ENCODE results near the gene OR5K2.

Gene OR5K2

GRCh38 chr3:98497381-98497780 lies at the start of gene OR5K2:
Gene OR5K2, plus strand, starts transcription at chr3:98497681. Its CDS starts 0 bp downstream, at chr3:98497681.
- no peak for ATAC-seq
- no peaks in the 10 kb centered on the region for H3K4me1 Mint-ChIP-seq

GRCh38 chr3:98449606-98450193 lies 47.8 kb upstream of the OR5K2 start:
- no peak for ATAC-seq
- Mint-ChIP-seq H3K9me3 (peaks cover 2% of the 10 kb centered on the region), H3K4me1 (peaks cover 13% of the 10 kb centered on the region), H3K4me3 (no peak overlapping the region), H3K27me3 (no peaks in the 10 kb centered on the region), H3K36me3 (no peaks in the 10 kb centered on the region), H3K27ac (no peak overlapping the region)

More at GRCh38 chr3:98497381-98497780, at the start of gene OR5K2:
- H3K36me3 Mint-ChIP-seq = peaks cover 10% of the 10 kb centered on the region
- H3K4me3 Mint-ChIP-seq = no peak within 1 kb of the TSS
- H3K9me3 Mint-ChIP-seq = no peaks in the 10 kb centered on the region
- no peak within 1 kb of the TSS for H3K27ac Mint-ChIP-seq
- H3K27me3 Mint-ChIP-seq = no peaks in the 10 kb centered on the region

- Mint-ChIP-seq H3K4me3 (no peak overlapping the region), H3K27ac (no peak overlapping the region), H3K4me1 (peaks cover 13% of the 10 kb centered on the region), H3K9me3 (peaks cover 2% of the 10 kb centered on the region), H3K27me3 (no peaks in the 10 kb centered on the region), H3K36me3 (no peaks in the 10 kb centered on the region)
- no peak for ATAC-seq
Measured at GRCh38 chr3:98450372-98450771, 47.1 kb upstream of the OR5K2 start.

GRCh38 chr3:98453827-98454226 lies 43.7 kb upstream of the OR5K2 start:
- Mint-ChIP-seq H3K36me3 (no peaks in the 10 kb centered on the region), H3K4me1 (no peaks in the 10 kb centered on the region), H3K27me3 (no peaks in the 10 kb centered on the region), H3K4me3 (no peak overlapping the region), H3K9me3 (peaks cover 6% of the 10 kb centered on the region), H3K27ac (no peak overlapping the region)
- ATAC-seq = no peak

- ATAC-seq = no peak
- no peak overlapping the region for H3K4me3 Mint-ChIP-seq
- H3K27me3 Mint-ChIP-seq = no peaks in the 10 kb centered on the region
- H3K27ac Mint-ChIP-seq = no peak overlapping the region
- H3K4me1 Mint-ChIP-seq = no peaks in the 10 kb centered on the region
- H3K9me3 Mint-ChIP-seq = peaks cover 7% of the 10 kb centered on the region
- no peaks in the 10 kb centered on the region for H3K36me3 Mint-ChIP-seq
Measured at GRCh38 chr3:98454929-98455328, 42.6 kb upstream of the OR5K2 start.

- H3K4me1 Mint-ChIP-seq = no peaks in the 10 kb centered on the region
- no peaks in the 10 kb centered on the region for H3K36me3 Mint-ChIP-seq
- peaks cover 7% of the 10 kb centered on the region for H3K9me3 Mint-ChIP-seq
- no peak overlapping the region for H3K4me3 Mint-ChIP-seq
- H3K27ac Mint-ChIP-seq = no peak overlapping the region
- ATAC-seq = no peak
- no peaks in the 10 kb centered on the region for H3K27me3 Mint-ChIP-seq
Measured at GRCh38 chr3:98457543-98457942, 39.9 kb upstream of the OR5K2 start.

- H3K4me1 Mint-ChIP-seq = no peaks in the 10 kb centered on the region
Measured at GRCh38 chr3:98460220-98460619, 37.3 kb upstream of the OR5K2 start.

GRCh38 chr3:98462901-98463300 lies 34.6 kb upstream of the OR5K2 start, which contains the start of gene OR5K1:
Gene OR5K1, plus strand, starts transcription at chr3:98463201. Its CDS starts 6,376 bp downstream, at chr3:98469577.
- Mint-ChIP-seq H3K4me1 (no peaks in the 10 kb centered on the region), H3K36me3 (no peaks in the 10 kb centered on the region), H3K27ac (no peak within 1 kb of the TSS), H3K27me3 (no peaks in the 10 kb centered on the region), H3K9me3 (peaks cover 7% of the 10 kb centered on the region), H3K4me3 (no peak within 1 kb of the TSS)
- no peak for ATAC-seq

More at GRCh38 chr3:98460220-98460619, 37.3 kb upstream of the OR5K2 start:
- no peaks in the 10 kb centered on the region for H3K27me3 Mint-ChIP-seq
- ATAC-seq = no peak
- peaks cover 7% of the 10 kb centered on the region for H3K9me3 Mint-ChIP-seq
- H3K4me3 Mint-ChIP-seq = no peak overlapping the region
- no peaks in the 10 kb centered on the region for H3K36me3 Mint-ChIP-seq
- no peak overlapping the region for H3K27ac Mint-ChIP-seq

GRCh38 chr3:98482717-98483482 lies 14.6 kb upstream of the OR5K2 start:
- no peaks in the 10 kb centered on the region for H3K4me1 Mint-ChIP-seq
- H3K27ac Mint-ChIP-seq = no peak overlapping the region
- no peak for ATAC-seq
- peaks cover 22% of the 10 kb centered on the region for H3K9me3 Mint-ChIP-seq
- peaks cover 71% of the 10 kb centered on the region for H3K27me3 Mint-ChIP-seq
- no peak overlapping the region for H3K4me3 Mint-ChIP-seq
- peaks cover 11% of the 10 kb centered on the region for H3K36me3 Mint-ChIP-seq

- H3K27ac Mint-ChIP-seq = no peak overlapping the region
Measured at GRCh38 chr3:98483626-98484025, 13.9 kb upstream of the OR5K2 start.

GRCh38 chr3:98500019-98500418 lies 2.5 kb downstream of the OR5K2 start:
- Mint-ChIP-seq H3K4me3 (no peak overlapping the region), H3K4me1 (no peaks in the 10 kb centered on the region), H3K27ac (no peak overlapping the region), H3K36me3 (peaks cover 17% of the 10 kb centered on the region), H3K9me3 (no peaks in the 10 kb centered on the region), H3K27me3 (no peaks in the 10 kb centered on the region)
- ATAC-seq = no peak

More at GRCh38 chr3:98483626-98484025, 13.9 kb upstream of the OR5K2 start:
- ATAC-seq = no peak
- Mint-ChIP-seq H3K36me3 (peaks cover 17% of the 10 kb centered on the region), H3K4me3 (no peak overlapping the region), H3K9me3 (peaks cover 26% of the 10 kb centered on the region), H3K4me1 (no peaks in the 10 kb centered on the region), H3K27me3 (peaks cover 78% of the 10 kb centered on the region)

- no peaks in the 10 kb centered on the region for H3K9me3 Mint-ChIP-seq
- H3K4me3 Mint-ChIP-seq = no peak overlapping the region
- ATAC-seq = no peak
- no peaks in the 10 kb centered on the region for H3K27me3 Mint-ChIP-seq
- no peak overlapping the region for H3K27ac Mint-ChIP-seq
- H3K4me1 Mint-ChIP-seq = no peaks in the 10 kb centered on the region
- peaks cover 22% of the 10 kb centered on the region for H3K36me3 Mint-ChIP-seq
Measured at GRCh38 chr3:98501270-98501669, 3.8 kb downstream of the OR5K2 start.

- H3K4me3 Mint-ChIP-seq = no peak overlapping the region
- H3K27me3 Mint-ChIP-seq = no peaks in the 10 kb centered on the region
- H3K27ac Mint-ChIP-seq = no peak overlapping the region
- no peak for ATAC-seq
- peaks cover 29% of the 10 kb centered on the region for H3K36me3 Mint-ChIP-seq
- H3K4me1 Mint-ChIP-seq = no peaks in the 10 kb centered on the region
- no peaks in the 10 kb centered on the region for H3K9me3 Mint-ChIP-seq
Measured at GRCh38 chr3:98501863-98502576, 4.5 kb downstream of the OR5K2 start.

- H3K4me3 Mint-ChIP-seq = no peak overlapping the region
- no peak overlapping the region for H3K27ac Mint-ChIP-seq
- no peaks in the 10 kb centered on the region for H3K4me1 Mint-ChIP-seq
- H3K27me3 Mint-ChIP-seq = no peaks in the 10 kb centered on the region
- no peak for ATAC-seq
- H3K9me3 Mint-ChIP-seq = no peaks in the 10 kb centered on the region
- peaks cover 52% of the 10 kb centered on the region for H3K36me3 Mint-ChIP-seq
Measured at GRCh38 chr3:98504539-98504938, 7.1 kb downstream of the OR5K2 start.

- Mint-ChIP-seq H3K4me3 (no peak overlapping the region), H3K4me1 (peaks cover 13% of the 10 kb centered on the region), H3K27ac (no peak overlapping the region), H3K9me3 (no peaks in the 10 kb centered on the region), H3K36me3 (peaks cover 62% of the 10 kb centered on the region), H3K27me3 (no peaks in the 10 kb centered on the region)
- ATAC-seq = no peak
Measured at GRCh38 chr3:98508582-98508981, 11.1 kb downstream of the OR5K2 start.
